Inflammatory macrophage treated with lipopolysaccharide for 1 hour (primary cell): ENCODE measurements around the gene CLPTM1L.
"Not testable (repeated sequence)": the region's sequence is repeated elsewhere in the genome, so short reads cannot be mapped to it uniquely, and the experiment has no call there.

ENCODE experiments used
- DNase-seq, 2 donors: peaks; one replicate each; pipeline ENCODE4 v3.0.0-alpha.2; 2020 to 2022

The CLPTM1L gene

GRCh38 chr5:1359713-1360112 lies 14.8 kb upstream of the CLPTM1L start:
- DNase-seq: no peak

- DNase-seq: no peak
Observed at GRCh38 chr5:1359031-1359645, 14.2 kb upstream of the CLPTM1L start.

- no peak for DNase-seq
Observed at GRCh38 chr5:1358726-1359025, 13.8 kb upstream of the CLPTM1L start.

GRCh38 chr5:1357946-1358725 lies 13.2 kb upstream of the CLPTM1L start:
- no peak for DNase-seq

GRCh38 chr5:1356873-1357787 lies 12.2 kb upstream of the CLPTM1L start:
- DNase-seq: no peak

GRCh38 chr5:1354576-1354975 lies 9.7 kb upstream of the CLPTM1L start:
- no peak for DNase-seq

GRCh38 chr5:1352231-1353219 lies 7.6 kb upstream of the CLPTM1L start:
- DNase-seq: no peak

GRCh38 chr5:1351156-1351555 lies 6.3 kb upstream of the CLPTM1L start:
- no peak for DNase-seq

GRCh38 chr5:1349246-1349645 lies 4.3 kb upstream of the CLPTM1L start:
- DNase-seq: no peak

- DNase-seq: no peak
Observed at GRCh38 chr5:1348986-1349245, 4.0 kb upstream of the CLPTM1L start.

GRCh38 chr5:1347571-1347970 lies 2.7 kb upstream of the CLPTM1L start:
- DNase-seq: no peak

GRCh38 chr5:1346627-1347440 lies 1.9 kb upstream of the CLPTM1L start:
- DNase-seq: no peak

GRCh38 chr5:1345876-1346626 lies 1.2 kb upstream of the CLPTM1L start:
- DNase-seq: no peak

GRCh38 chr5:1343931-1344901 lies 683 bp downstream of the CLPTM1L start:
- DNase-seq: peak; percentile 9 to 12

- DNase-seq: no peak
Observed at GRCh38 chr5:1343315-1343751, 1.6 kb downstream of the CLPTM1L start.

- not testable (repeated sequence) for DNase-seq
Observed at GRCh38 chr5:1342711-1343110, 2.2 kb downstream of the CLPTM1L start.

- DNase-seq: no peak
Observed at GRCh38 chr5:1342268-1342667, 2.6 kb downstream of the CLPTM1L start.

GRCh38 chr5:1341863-1342262 lies 3.0 kb downstream of the CLPTM1L start:
- DNase-seq: no peak

GRCh38 chr5:1339818-1340210 lies 5.1 kb downstream of the CLPTM1L start:
- not testable (repeated sequence) for DNase-seq
